Retinal pigment epithelial cell (primary cell): ENCODE data around the gene SPATA3.

Experiments used
- DNase-seq: peaks from one replicate; pipeline ENCODE4 v3.0.0-alpha.2; 2010; ENCODE audit warnings: low read depth
- H3K4me3 ChIP-seq: 2 replicates; pipeline ENCODE4 v1.5.1; 2011; ENCODE audit warnings: mild to moderate bottlenecking, low read length, control low read depth, moderate library complexity
- CTCF ChIP-seq: conservative IDR thresholded peaks from 2 replicates; pipeline ENCODE4 v1.5.1; 2011; ENCODE audit warnings: low read depth, low read length, control low read depth, inconsistent platforms

SPATA3 gene

DNA sequence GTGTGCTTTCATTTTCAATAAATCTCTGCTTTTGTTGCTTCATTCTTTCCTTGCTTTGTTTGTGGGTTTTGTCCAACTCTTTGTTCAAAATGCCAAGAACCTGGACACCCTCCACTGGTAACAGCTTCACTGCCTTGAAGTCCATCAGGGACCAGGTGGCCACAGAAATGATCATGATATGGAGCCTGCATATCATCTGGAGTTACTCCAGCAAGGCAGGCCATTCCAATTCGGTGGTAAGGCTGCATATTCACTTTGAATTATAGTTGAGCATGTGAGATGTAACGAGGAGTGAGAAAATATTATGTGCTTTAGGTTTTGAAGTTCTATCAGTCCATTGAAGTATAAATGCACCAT lies 26.3 kb upstream of the SPATA3 start:
- no peak for DNase-seq
- TF ChIP-seq CTCF = no peak
- no peak overlapping the region for H3K4me3 ChIP-seq

DNA sequence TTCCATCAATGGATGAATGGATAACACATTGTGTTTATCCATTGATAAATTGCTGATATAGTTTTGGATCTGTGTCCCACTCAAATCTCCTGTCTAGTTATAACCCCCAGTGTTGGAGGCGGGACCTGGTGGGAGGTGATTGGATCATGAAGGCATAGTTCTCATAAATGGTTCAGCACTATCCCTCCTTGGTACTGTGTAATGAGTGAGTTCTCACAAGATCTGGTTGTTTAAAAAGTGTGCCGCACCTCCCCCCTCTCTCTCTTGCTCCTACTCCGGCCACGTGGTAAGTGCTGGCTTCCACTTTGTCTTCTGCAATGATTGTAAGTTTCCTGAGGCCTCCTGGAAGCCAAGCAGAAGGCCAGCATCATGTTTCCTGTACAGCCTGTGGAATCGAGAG lies 23.9 kb upstream of the SPATA3 start:
- no peak for TF ChIP-seq CTCF
- no peak for DNase-seq
- no peak overlapping the region for H3K4me3 ChIP-seq

GRCh38 chr2:230974096-230974913 lies 21.6 kb upstream of the SPATA3 start:
- DNase-seq = peak; percentile 67
- no peak overlapping the region for H3K4me3 ChIP-seq
- TF ChIP-seq CTCF = no peak

GRCh38 chr2:230975927-230976326 lies 20.0 kb upstream of the SPATA3 start:
- H3K4me3 ChIP-seq = no peak overlapping the region
- no peak for DNase-seq
- TF ChIP-seq CTCF = no peak

- no peak for DNase-seq
- H3K4me3 ChIP-seq = no peak overlapping the region
- TF ChIP-seq CTCF = no peak
Measured at GRCh38 chr2:230976671-230977171, 19.2 kb upstream of the SPATA3 start.

DNA sequence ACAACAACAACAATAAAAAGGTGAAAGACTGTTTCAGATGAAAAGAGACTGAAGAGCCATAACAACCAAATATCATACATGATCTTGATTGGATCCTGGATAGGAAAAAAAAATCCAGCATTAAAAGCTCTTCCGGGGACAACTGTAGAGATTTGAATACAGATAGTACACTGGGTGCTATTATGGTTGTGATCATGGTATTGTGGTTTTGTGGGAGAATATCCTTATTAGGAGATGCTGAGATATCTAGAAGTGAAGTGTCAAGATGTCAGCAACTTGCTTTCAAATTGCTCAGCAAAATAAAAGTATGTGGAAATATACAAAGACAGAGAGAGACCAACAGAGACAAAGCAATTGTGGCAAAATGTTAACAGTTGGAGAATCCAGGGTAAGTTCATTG lies 15.5 kb upstream of the SPATA3 start:
- TF ChIP-seq CTCF = no peak
- no peak for DNase-seq
- H3K4me3 ChIP-seq = no peak overlapping the region

DNA sequence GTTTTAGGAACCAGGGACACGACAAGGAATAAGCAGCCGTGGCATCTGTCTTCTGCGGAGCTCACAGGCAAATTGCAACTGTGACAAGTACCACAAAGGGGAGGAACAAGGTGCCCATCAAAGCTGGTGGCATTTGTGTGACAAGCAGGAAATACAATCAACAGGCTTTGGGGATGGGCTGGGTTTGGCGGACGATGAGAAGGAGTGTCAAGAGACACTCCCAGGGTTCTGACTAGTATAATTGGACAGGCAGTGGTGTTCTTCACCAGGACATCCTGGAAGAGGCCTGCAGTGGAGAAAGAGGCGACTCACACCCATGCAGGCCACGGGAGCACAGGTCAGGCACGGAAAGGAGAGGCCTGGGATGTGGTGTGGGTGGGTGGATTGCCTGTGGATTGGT lies 14.2 kb upstream of the SPATA3 start:
- TF ChIP-seq CTCF = no peak
- no peak for DNase-seq
- H3K4me3 ChIP-seq = no peak overlapping the region
